Measurements from ENCODE around the gene SETBP1. TPM values are rescaled to one million over a fixed set of nuclear protein-coding genes. Genes with fewer than 3 reads are reported as not detected.

The SETBP1 gene
- total and polyA plus RNA-seq, 2 of the 8 experiments (the other 6 are each of a cell fraction or from before 2014, with no cell fraction given), result 2.0 to 6.5 TPM

- Histone ChIP-seq H3K56ac (replicated peaks; ENCODE audit: insufficient read length, low read depth, low read length) (no peak overlapping the region), H4K5ac (ENCODE audit: insufficient read length, low read depth, low read length) (no peak overlapping the region), H2BK5ac (ENCODE audit: low read depth, low read length) (no peak overlapping the region), H2BK15ac (ENCODE audit: low read length) (no peak overlapping the region), H2AFZ (ENCODE audit: low read length) (no peak overlapping the region), H3K4ac (replicated peaks; ENCODE audit: insufficient read length, low read depth, low read length) (no peak overlapping the region), H3K14ac (ENCODE audit: insufficient read length) (no peak overlapping the region), H3K79me2 (ENCODE audit: control insufficient read depth in 1 of 2, insufficient read depth in 2 of 2, low read length in 2 of 2) (no peaks in the 10 kb centered on the region), H3K23ac (ENCODE audit: insufficient read length) (no peak overlapping the region), H3K36me3 (ENCODE audit: control insufficient read depth in 2 of 4, insufficient read depth in 4 of 4, low read length in 3 of 4) (no peaks in the 10 kb centered on the region), H3K4me1 (replicated peaks in 1 of 4; ENCODE audit: control insufficient read depth in 3 of 4, insufficient read depth in 4 of 4, low read length in 3 of 4) (no peaks in the 10 kb centered on the region), H3K9ac (replicated peaks in 1 of 4; ENCODE audit: extremely low read depth in 1 of 4, low read depth in 3 of 4, low read length in 3 of 4) (no peak overlapping the region), H2BK120ac (replicated peaks; ENCODE audit: low read depth, low read length) (no peak overlapping the region), H3K18ac (ENCODE audit: extremely low read depth, low read length) (no peak overlapping the region), H3K9me3 (ENCODE audit: insufficient read depth in 2 of 2, low read depth in 1 of 2, low read length in 1 of 2) (no peaks in the 10 kb centered on the region), H4K8ac (ENCODE audit: extremely low read depth, insufficient read depth, low read length) (no peak overlapping the region), H2BK20ac (ENCODE audit: low read length) (no peak overlapping the region), H4K91ac (replicated peaks; ENCODE audit: insufficient read length, low read length) (no peak overlapping the region), H3K4me2 (ENCODE audit: insufficient read depth in 1 of 2, low read depth in 2 of 2, low read length in 2 of 2) (no peak overlapping the region), H2AK5ac (ENCODE audit: low read depth, low read length) (no peak overlapping the region), H3K79me1 (ENCODE audit: low read depth, low read length) (no peaks in the 10 kb centered on the region), H3K4me3 (ENCODE audit: extremely low read depth in 1 of 4, insufficient read depth in 2 of 4, low read depth in 3 of 4, low read length in 4 of 4) (no peak overlapping the region), H3K27ac (ENCODE audit: low read depth, low read length) (no peak overlapping the region), H4K20me1 (replicated peaks in 1 of 2; ENCODE audit: control insufficient read depth in 1 of 2, insufficient read depth in 2 of 2, low read length in 2 of 2) (no peaks in the 10 kb centered on the region), H3K23me2 (ENCODE audit: low read depth, low read length) (no peaks in the 10 kb centered on the region), H2BK12ac (ENCODE audit: low read depth, low read length) (no peak overlapping the region), H3K27me3 (replicated peaks in 1 of 4; ENCODE audit: control insufficient read depth in 3 of 4, extremely low read depth in 1 of 4, insufficient read depth in 3 of 4, low read length in 3 of 4) (no peaks in the 10 kb centered on the region)
- POLR2A ChIA-PET (ENCODE audit: partially characterized antibody), result no interaction called here
- CTCF ChIA-PET (ENCODE audit: partially characterized antibody), result interaction anchor here (0.6 to 1.8 kb wide), 5 partner anchors 9 to 726 kb away, joined by 3 to 5 read pairs (median 5); no protein-coding TSS in a partner anchor
- 94% methylated on average over 4 of the region's 4 CpGs; no CpG with 5 or more reads in 1 of the 2 experiments for WGBS, 2 experiments (ENCODE audit: extremely low coverage in 1 of 2, insufficient coverage in 1 of 2, insufficient read length in 1 of 2, insufficient replicate concordance in 2 of 2, low coverage in 1 of 2, low lambda C conversion rate in 2 of 2, missing lambda C conversion rate in 1 of 2)
- FAIRE-seq (no peak), DNase-seq (ENCODE audit: low read depth in 1 of 2, low spot score in 2 of 2) (no peak)
- TF ChIP-seq HDAC6 (IDR thresholded peaks at IDR 0.05; ENCODE audit: low read depth, low read length) (no peak), SAP30 (IDR thresholded peaks at IDR 0.05; ENCODE audit: insufficient read depth, insufficient replicate concordance, low read length) (no peak), RNF2 (IDR thresholded peaks at IDR 0.05; ENCODE audit: borderline replicate concordance, low read depth, low read length, missing control alignments, poor library complexity, severe bottlenecking) (no peak), TAF1 (IDR thresholded peaks at IDR 0.05; ENCODE audit: low read depth, low read length) (no peak), CHD1 (IDR thresholded peaks at IDR 0.05; ENCODE audit: low read depth, low read length) (no peak), CHD2 (IDR thresholded peaks at IDR 0.05; ENCODE audit: low read length) (no peak), SP4 (IDR thresholded peaks at IDR 0.05; ENCODE audit: low read length) (no peak), BACH1 (IDR thresholded peaks at IDR 0.05; ENCODE audit: low read length) (no peak), YY1 (IDR thresholded peaks at IDR 0.05; ENCODE audit: low read depth, low read length) (no peak), POLR2AphosphoS5 (IDR thresholded peaks at IDR 0.05; ENCODE audit: low read depth, low read length) (no peak), NRF1 (IDR thresholded peaks at IDR 0.05; ENCODE audit: low read depth, low read length) (no peak), ATF3 (IDR thresholded peaks at IDR 0.05; ENCODE audit: insufficient read depth, low read depth, low read length) (no peak), GTF2F1 (IDR thresholded peaks at IDR 0.05; ENCODE audit: borderline replicate concordance, low read depth, low read length) (no peak), SP2 (IDR thresholded peaks at IDR 0.05; ENCODE audit: low read length) (no peak), JUN (IDR thresholded peaks at IDR 0.05; ENCODE audit: low read depth, low read length) (no peak)
These were observed 344.4 kb downstream of the SETBP1 start for GRCh38 chr18:45025089-45025450.

Measured in H1 (cell line).